GM12873 (cell line): Measurements from ENCODE around the gene CMKLR1.

Source experiments
- TF ChIP-seq, protein P1 (sequence below): IDR thresholded peaks from 2 replicates; pipeline ENCODE4 v1.5.1; 2012; ENCODE audit warnings: low read depth, mild to moderate bottlenecking, moderate library complexity, low read length, control low read depth; ENCODE audit not compliant: insufficient read depth; ENCODE audit errors: missing control alignments

The CMKLR1 gene

GRCh38 chr12:108273217-108273616 lies 65.9 kb downstream of the CMKLR1 start:
- TF ChIP-seq, protein P1, sequence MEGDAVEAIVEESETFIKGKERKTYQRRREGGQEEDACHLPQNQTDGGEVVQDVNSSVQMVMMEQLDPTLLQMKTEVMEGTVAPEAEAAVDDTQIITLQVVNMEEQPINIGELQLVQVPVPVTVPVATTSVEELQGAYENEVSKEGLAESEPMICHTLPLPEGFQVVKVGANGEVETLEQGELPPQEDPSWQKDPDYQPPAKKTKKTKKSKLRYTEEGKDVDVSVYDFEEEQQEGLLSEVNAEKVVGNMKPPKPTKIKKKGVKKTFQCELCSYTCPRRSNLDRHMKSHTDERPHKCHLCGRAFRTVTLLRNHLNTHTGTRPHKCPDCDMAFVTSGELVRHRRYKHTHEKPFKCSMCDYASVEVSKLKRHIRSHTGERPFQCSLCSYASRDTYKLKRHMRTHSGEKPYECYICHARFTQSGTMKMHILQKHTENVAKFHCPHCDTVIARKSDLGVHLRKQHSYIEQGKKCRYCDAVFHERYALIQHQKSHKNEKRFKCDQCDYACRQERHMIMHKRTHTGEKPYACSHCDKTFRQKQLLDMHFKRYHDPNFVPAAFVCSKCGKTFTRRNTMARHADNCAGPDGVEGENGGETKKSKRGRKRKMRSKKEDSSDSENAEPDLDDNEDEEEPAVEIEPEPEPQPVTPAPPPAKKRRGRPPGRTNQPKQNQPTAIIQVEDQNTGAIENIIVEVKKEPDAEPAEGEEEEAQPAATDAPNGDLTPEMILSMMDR = no peak

- TF ChIP-seq, protein P1 = no peak
These were observed 66.9 kb downstream of the CMKLR1 start for GRCh38 chr12:108271951-108272872.

DNA sequence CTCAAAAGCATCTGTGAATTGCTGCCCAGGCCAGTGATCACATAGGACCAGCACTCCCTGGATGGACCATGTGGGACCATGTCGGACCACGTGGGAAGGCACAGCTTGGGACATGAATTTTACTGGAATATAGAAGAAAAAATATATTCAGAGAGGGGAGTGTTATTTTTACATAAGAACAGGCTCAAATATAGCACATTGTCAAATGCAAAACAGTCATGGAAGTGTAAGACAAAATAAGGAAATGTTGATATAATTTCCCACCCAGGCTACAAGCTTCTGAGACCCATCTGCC lies 68.3 kb downstream of the CMKLR1 start:
- TF ChIP-seq, protein P1 = no peak

GRCh38 chr12:108270035-108270848 lies 68.9 kb downstream of the CMKLR1 start:
- TF ChIP-seq, protein P1 = no peak

GRCh38 chr12:108269224-108269623 lies 69.9 kb downstream of the CMKLR1 start:
- TF ChIP-seq, protein P1 = no peak

- TF ChIP-seq, protein P1 = no peak
These were observed 70.7 kb downstream of the CMKLR1 start for GRCh38 chr12:108268397-108268796.

GRCh38 chr12:108267450-108267849 lies 71.7 kb downstream of the CMKLR1 start:
- TF ChIP-seq, protein P1 = no peak
